Islet precursor cell (in vitro differentiated cells): Measurements from ENCODE around the gene KBTBD6.
"Not testable (repeated sequence)": the region's sequence is repeated elsewhere in the genome, so short reads cannot be mapped to it uniquely, and the experiment has no call there.

Experiments used
- DNase-seq: peaks from one replicate; pipeline ENCODE4 v3.0.0-alpha.2; 2018

The KBTBD6 gene, protein sequence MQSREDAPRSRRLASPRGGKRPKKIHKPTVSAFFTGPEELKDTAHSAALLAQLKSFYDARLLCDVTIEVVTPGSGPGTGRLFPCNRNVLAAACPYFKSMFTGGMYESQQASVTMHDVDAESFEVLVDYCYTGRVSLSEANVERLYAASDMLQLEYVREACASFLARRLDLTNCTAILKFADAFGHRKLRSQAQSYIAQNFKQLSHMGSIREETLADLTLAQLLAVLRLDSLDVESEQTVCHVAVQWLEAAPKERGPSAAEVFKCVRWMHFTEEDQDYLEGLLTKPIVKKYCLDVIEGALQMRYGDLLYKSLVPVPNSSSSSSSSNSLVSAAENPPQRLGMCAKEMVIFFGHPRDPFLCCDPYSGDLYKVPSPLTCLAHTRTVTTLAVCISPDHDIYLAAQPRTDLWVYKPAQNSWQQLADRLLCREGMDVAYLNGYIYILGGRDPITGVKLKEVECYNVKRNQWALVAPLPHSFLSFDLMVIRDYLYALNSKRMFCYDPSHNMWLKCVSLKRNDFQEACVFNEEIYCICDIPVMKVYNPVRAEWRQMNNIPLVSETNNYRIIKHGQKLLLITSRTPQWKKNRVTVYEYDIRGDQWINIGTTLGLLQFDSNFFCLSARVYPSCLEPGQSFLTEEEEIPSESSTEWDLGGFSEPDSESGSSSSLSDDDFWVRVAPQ

DNA sequence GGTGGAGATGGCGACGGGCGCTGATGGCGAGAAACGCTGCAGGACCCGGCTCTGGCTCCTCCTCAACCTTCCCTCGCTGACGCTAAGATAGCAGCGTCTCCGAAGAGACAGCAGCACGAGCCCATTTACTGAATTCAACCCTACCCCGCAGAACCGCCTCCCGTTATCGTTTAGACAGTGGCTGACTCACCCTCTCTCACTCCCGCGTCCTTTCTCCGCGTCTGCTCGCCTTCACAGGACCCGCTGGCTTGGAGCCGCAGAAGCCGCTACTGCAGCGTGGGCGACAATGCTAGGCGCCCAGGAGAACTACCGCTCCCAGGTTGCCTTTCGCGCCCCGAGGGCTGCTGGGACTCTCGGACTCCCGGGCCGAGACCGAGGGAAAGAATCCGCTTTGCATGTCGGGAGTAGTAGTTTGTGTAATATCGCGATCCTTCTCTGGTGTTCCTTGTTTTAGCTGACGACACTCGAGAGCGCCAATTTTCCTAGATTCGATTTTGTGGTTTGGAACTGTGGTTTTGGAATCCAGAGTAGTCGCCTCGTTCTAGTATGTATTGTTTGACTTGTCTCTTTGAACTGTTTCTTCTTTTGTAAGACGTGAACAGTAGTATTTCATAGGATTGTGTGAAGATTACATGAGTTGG lies at the start of gene KBTBD6:
Gene KBTBD6 (minus strand): TSS at position 291 of the 641 bp plus-strand sequence. CDS start 291 bp downstream, outside the sequence.
- DNase-seq: peak; percentile 99

DNA sequence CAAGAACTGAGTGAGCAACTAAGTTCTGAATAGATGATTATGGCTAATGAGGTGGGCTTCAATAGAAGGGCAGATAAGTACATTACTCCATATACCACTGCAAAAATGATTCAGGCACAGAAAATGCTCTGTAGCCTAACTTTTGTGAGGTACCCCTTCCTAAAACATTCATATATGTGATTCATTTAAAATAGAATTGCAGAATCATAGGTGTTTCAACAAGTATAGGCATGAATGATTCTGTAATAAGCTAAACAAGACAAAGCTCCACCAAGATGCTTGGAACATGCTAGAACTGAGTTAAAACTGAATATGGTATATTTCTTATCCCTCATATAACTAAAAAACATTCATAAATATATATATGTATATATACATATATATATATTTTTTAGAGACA lies 49.6 kb upstream of the KBTBD6 start:
- no peak for DNase-seq

DNA sequence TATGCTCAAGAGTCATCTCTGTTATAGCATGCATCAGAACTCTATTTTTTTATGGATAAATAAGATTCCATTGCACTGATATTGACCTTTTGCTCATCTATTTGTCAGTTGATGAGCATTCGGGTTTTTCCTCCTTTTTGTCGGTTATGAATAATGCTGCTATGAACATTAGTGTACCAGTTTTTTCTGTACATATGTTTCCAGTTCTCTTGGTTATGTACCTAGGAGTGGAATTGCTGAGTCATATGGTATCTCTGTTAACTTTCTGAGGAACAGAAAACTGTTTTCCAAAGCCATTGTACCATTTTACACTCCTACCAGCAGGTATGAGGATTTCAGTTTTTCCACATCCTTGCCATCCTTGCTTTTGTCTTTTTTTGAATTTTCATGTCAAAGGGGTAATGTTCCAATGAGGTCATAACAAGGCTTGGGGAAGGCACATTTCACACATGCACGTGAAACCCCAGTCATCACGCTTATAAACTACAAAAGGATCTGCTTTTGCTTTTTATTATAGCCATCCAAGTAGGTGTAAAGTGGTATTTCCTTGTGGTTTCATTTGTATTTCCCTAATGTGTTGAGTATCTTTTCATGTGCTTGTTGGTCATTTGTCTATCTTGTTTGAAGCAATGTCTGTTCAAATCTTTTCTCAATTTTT lies 47.1 kb upstream of the KBTBD6 start:
- DNase-seq: no peak

DNA sequence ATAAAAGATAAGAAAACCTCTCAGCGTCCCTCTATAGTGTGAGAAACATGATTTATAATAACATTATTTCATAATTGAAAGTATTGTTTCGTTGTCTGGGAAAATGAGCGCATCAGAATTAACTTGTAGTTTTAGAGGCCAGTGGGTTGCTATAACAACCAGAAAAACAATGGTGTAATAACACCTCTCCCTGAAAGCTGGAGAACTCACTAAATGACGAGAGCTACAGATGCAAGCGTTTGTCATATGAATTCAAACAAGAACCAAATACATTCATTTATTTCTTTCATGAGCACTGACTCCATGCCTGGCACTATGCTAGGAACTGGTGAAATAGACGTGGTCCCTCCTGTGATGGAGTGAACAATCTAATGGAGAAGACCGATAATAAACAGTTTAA lies 45.4 kb upstream of the KBTBD6 start:
- no peak for DNase-seq

DNA sequence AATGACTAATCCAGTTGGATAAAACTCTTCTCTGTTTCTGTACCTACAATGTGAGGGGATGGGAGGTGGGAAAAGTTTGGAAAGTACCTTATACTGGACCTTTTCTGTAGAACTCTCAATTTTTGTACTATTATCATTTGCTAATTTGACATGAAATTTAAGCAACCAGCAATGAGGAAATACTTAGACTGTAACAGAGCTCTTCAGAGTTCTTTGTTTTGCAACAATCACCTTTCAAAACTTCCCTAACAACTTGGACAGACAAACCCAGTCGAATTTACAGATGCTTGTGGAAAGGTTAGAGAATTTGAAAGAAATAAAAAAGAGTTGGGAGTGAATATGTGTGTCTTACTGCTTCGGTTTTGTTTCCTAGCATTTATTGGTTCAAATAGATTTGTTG lies 45.0 kb upstream of the KBTBD6 start:
- no peak for DNase-seq

DNA sequence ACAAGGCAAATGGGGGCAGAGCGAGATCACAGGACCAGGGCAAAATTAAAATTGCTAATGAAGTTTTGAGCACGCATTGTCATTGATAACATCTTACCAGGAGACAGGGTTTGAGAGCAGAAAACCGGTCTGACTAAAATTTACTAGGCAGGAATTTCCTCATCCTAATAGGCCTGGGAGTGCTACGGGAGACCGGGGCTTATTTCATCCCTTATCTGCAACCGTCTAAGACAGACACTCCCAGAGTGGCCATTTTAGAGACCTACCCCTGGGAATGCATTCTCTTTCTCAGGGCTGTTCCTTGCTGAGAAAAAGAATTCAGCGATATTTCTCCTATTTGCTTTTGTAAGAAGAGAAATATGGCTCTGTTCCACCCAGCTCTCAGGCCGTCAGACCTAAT lies 43.0 kb upstream of the KBTBD6 start:
- DNase-seq: not testable (repeated sequence)

DNA sequence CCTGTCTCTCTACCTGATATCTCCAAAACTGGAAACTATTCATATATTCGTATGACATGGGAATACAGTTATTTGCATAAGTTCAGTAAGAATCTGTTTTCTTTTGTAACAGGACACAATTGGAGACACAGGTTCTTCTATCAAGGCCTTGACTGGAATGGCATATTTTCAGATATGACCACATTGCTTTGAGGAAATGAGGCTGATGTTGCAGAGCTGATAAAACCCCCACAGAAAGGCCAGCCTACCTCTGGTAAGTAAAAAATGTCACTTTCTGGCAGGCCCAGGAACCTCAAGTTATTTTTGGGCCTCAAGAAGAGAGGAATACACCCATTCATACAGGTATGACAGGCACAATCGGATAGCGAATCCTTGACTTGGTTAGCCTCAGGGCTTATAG lies 29.5 kb upstream of the KBTBD6 start:
- DNase-seq: no peak

DNA sequence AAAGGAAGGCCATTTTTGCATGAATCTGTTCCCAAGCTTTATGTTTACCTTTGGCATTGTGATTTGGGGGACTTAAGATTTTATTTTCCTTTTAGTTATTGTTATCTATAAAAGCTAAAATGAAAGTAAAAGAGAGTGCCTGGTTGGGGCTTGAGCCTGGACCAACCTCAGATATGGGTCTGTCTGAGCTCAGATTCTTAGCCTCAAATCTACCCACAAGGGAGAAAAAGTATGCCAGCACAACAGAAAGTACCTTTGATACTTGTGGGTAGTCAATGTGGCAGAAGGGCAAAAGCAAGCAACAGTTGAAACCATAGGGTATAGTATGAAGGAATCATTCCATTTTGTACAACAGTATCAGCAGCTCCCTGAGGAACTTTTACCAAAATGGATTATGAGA lies 26.6 kb upstream of the KBTBD6 start:
- no peak for DNase-seq

DNA sequence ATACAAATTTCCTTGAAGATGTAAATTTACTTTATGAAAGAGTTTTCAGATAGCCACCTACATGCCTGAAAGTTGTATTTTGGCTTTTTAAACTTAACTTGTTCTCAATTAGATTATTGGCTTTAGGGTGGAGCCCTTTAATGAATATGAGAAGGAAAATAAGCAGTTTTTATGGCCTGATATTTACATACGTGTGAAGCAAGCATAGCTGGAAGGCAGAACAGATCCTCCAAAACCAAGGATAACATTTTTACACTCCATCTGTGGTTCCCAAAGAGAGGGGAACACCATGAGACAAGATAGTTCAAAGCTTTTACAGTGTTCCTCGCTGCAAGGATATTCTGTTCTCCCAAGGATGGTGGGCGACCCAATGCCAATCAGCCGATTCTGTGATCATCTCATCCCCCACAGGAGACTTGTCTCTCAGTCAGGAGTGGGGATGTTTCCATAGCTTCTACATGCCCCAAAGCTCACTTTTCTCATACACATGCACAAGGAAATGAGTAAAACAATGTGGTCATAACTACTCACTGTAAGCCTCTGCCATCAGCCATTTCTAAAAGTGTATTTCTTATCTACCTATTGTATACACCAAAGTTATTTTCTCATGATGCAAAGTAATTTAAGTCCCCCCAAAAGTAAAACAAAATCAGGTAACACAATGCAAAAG lies 24.6 kb upstream of the KBTBD6 start:
- DNase-seq: no peak

DNA sequence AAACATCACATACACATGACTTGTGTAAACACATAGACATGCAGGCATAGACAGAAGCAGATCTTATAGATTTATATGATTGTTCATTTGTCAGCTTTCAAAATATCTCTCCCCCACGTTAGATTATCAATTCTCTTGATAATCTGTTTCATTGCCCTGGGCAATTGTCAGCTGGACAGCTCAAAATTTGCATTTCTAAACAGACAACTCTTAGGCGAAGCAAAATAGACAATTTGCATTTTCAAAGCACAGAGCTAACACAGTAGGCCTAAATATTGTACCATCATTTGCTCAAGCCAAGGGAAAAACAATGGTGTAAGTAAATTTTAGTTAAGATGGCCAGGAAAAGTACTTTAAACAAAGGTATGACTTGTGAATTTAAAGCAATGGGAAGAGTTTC lies 24.0 kb upstream of the KBTBD6 start:
- no peak for DNase-seq

DNA sequence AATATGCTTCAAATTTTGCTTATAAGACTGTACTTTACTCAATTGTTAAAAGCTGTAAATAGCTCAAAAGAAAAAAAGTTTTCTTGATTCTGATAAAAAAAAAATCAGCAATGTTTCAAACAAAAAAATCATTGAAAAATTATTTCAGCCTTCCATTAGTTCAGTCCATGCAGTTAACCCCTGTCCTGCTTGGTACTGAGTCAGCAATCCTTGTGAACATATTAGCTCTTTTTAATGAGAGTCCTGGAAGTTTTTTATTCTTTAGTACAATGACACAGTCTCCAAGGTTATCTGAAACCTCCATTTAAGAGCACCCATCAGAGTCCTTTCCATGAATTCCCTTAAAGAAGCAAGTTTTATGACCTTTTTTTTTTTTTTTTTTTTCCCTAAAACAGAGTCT lies 21.4 kb upstream of the KBTBD6 start:
- DNase-seq: no peak

DNA sequence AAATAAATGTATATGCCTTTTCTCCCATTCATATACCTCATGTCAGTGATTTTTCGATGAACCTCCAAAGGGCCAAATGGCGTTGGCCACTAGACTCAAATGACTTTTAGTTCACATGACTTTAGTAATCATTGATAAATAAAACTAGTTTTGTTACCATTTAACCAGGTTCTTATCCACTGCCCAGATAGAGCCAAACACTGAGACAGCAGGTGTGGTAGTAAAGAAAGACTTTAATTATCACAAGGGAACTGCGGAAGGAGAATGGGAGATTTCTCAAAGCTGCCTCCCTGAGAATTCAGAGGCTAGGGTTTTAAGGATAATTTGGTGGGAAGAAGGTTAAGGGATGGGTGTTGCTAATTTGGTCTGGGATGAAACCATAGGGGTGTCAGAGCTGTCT lies 19.4 kb upstream of the KBTBD6 start:
- no peak for DNase-seq

DNA sequence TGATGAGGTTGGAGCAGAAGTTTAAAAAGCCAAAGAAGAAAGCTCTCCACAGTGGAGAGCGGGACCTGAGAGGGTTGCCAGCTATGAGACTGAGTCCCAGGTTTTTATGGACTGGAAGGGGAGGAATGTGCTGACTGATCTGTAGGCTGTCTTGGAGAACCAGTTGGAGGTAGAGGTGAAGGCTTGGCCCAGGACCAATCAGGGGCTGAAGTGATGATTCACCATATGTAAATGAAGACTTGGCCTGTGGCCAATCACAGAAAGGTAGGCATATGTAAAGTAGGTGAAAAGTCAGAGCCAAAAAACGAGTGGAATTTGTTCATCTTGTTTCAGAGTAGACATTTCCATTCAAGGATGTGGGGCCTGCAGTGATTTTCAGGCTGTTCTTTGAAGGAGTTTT lies 17.5 kb upstream of the KBTBD6 start:
- DNase-seq: no peak

DNA sequence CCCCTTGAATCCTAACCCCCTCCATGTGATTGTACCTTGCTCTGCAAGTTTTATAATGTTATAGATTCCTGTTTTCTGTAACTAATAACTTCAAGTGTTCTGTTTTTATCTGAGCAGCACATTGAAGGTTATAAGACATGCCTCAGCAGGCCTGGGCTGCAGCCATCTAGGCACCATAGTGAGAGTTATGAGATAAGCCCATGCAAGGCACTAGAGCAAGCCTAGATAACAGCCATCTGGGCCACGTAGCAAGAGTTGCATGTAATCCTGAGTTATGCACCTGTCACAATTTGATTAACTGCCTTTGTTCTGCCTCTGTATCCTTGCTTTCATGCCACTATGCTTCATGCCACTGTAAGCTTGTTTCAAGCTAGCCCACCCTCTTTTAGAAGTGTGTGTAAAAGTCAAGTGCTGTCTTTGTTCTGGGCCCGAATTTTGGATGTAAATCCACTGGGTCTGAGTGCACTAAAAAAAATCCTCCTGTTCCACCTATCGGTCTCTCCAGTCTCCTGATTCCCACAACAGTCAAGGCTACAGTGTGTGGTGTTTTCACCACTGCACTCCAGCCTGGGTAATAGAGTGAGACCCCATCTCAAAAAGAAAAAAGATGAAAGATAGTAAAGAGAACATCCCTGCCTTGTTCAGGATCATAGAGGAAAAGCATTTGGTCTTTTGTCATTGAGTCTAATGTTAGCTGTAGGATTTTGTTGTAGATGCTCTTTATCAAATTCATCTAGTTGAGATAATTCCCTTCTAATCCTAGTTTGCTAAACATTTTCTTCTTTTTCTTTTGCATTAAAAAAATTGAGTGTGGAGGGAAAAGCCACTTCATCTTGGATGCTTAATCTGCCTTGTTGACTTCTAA lies 16.0 kb upstream of the KBTBD6 start:
- DNase-seq: no peak

DNA sequence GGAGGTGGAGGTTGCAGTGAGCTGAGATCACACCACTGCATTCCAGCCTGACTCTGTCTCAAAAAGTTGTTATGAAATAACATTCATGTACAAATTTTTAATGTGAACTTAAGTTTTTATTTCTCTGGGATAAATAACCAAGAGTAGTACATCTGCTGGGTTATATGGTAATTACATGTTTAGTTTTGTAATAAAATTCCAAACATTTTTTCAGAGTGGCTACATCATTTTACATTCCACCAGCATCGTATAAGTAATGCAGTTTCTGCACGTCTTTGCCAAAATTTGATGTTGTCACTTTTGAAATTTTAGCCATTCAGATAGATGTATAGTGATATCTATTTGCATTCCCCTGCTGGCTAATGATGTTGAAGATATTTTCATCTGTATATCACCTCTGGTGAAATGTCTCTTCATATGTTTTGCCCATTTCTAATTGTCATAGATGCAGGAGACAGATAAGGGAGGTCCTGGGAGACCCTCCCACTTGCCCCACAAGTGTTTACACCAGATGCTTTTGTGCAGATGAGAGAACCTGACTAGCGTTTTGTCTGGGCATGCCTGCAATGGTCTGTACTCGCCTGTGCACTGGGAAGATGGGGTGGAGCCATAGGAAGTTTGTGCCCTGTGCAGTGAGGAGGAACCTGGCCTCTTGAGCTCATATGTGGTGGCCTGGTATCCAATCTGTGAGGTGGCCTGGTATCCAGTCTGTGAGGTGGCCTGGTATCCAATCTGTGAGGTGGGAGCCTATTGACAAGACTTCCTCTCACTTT lies 12.7 kb upstream of the KBTBD6 start:
- DNase-seq: no peak

DNA sequence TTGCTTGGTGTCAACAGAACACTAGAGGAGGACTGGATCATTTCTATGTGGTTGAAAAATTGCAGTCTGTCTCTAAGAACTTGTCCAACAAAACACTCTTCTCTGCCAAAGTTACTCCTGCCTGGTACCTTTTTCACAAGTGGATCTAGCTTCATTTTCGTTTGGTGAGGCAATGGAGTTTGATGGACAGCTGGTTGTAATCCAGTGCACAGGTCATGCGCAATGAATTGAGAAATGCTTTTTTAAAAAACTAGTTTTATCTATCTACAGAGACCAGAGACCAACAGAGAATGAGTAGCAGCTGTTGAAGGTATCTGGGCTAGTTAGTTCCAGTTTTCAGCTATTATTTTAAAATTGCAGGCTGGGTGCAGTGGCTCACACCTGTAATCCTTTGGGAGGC lies 12.0 kb upstream of the KBTBD6 start:
- no peak for DNase-seq

DNA sequence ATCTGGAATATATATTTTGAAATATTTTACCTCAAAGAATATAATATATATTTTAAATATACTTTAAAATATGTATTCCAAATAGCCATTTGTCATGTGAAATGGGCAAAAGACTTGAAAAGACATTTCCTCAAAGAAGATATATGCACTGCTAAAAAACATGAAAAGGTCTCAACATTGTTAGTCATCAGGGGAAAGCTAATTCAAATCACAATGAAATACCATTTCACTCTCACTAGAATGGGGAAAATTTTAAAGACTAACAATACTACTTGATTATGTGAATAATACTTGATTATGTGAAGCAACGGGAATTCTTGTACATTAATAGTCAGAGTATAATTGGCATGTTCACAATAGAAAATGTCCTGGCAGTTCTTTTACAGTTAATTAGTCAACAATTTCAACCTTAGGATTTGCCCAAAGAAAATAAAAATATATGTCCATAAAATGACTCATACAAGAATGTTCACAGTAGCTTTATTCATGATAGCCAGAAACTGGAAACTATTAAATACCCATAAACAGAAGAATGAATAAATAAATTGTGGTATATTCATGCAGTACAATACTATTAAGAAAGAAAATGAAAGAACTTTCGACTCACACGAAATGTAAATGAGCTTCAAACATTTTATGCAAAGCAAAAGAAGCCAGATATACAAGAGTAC lies 6.8 kb upstream of the KBTBD6 start:
- DNase-seq: no peak

DNA sequence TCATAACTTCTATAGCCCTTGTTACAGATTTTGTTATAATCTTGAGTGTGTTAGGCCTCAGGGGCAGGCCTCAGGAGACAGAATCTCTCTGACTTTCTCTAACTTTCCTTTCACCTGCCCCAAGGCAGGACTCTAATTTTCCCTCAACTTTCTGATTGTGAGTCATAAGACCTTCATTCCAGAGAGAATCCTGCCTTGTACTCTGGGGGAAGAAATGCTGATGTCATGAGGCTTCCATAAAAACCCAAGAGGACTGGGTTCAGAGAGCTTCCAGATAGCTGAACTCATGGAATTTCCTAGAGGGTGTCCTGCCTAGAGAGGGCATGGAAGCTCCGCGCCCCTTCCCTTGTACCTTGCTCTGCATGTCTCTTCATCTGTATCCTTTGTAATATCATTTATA lies 5.3 kb upstream of the KBTBD6 start:
- peak; percentile 63 for DNase-seq

DNA sequence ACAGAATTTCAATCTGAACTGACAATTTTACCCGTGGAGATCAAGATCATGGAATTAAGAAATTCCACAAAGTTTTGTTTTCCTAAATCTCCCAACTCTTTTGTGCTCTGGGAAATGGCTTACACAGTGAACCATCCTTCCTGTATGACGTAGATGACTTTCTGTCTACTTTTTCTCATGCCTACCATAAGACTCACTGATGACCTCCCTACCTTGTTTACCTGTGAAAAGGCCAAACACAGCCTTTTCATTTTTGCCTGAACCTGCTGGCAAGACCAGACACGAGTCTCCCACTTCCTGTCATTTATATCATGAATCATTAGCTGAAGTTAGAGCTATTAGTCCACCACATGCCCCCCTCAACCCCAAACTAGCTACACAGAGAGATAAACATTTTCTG lies 4.6 kb upstream of the KBTBD6 start:
- DNase-seq: no peak

DNA sequence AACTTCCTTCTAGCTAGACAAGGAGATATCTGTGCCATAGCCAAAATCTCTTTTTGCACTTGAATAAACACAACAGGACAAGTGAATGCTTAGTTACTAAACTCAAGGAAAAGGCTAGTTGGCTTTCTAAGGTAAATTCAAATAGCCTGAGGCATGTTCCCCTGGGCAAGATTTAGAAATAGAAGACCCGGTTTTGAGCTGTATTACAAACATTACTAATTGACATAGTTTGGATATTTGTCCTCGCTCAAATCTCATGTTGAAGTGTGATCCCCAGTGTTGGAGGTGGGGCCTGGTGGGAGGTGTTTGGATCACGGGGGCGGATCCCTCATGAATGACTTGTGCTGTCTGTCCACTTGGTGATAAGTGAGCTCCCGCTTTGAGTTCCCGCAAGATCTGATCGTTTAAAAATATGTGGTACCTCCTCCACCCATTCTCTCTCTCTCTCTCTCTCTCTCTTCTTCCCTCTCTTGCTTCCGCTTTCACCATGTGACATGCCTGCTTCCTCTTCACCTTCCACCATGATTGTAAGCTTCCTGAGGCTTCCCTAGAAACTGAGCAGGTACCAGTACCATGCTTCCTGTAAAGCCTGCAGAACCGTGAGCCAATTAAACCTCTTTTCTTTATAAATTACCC lies 3.9 kb upstream of the KBTBD6 start:
- DNase-seq: no peak
